Mammary epithelial cell (primary cell): ENCODE measurements around the gene GHRL.

Source experiments
- EZH2 ChIP-seq: IDR thresholded peaks from 2 replicates; pipeline ENCODE4 v1.6.1; 2012; ENCODE audit warnings: low read length, inconsistent platforms, borderline replicate concordance
- TF ChIP-seq, protein P1 (sequence below), 2 donors: IDR thresholded peaks in 1 of 2; conservative IDR thresholded peaks in 1 of 2; 2 replicates each; pipeline ENCODE4 v1.5.1; 2011 to 2012; ENCODE audit warnings: inconsistent platforms in 2 of 2, low read length in 2 of 2, mild to moderate bottlenecking in 2 of 2, control low read depth in 1 of 2, low read depth in 1 of 2; ENCODE audit not compliant: insufficient read depth in 1 of 2; ENCODE audit errors: extremely low read depth in 1 of 2

DNA sequence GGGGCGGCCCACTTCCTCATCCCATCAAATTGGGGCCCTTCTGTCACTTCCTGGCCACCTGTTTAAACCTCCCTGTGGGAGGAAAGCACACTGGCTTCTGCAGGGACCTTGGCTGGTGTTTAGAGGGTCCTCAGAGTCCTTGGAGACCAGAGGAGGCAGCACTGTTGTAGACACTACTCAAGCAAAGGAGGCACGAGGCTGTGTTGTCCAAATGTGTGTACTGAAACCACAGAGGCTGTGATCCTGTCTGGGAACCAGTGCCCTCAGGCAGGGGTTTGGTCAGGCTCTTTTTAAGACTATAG is 40.6 kb upstream of the GHRL start:
- TF ChIP-seq, protein P1, sequence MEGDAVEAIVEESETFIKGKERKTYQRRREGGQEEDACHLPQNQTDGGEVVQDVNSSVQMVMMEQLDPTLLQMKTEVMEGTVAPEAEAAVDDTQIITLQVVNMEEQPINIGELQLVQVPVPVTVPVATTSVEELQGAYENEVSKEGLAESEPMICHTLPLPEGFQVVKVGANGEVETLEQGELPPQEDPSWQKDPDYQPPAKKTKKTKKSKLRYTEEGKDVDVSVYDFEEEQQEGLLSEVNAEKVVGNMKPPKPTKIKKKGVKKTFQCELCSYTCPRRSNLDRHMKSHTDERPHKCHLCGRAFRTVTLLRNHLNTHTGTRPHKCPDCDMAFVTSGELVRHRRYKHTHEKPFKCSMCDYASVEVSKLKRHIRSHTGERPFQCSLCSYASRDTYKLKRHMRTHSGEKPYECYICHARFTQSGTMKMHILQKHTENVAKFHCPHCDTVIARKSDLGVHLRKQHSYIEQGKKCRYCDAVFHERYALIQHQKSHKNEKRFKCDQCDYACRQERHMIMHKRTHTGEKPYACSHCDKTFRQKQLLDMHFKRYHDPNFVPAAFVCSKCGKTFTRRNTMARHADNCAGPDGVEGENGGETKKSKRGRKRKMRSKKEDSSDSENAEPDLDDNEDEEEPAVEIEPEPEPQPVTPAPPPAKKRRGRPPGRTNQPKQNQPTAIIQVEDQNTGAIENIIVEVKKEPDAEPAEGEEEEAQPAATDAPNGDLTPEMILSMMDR (conservative IDR thresholded peaks at IDR 0.05 in 1 of 2, IDR thresholded peaks at IDR 0.05 in 1 of 2; ENCODE audit: extremely low read depth in 1 of 2, insufficient read depth in 1 of 2, low read depth in 1 of 2, low read length in 2 of 2) = no peak
- TF ChIP-seq EZH2 = no peak
